Neural cell (in vitro differentiated cells): ENCODE data around the gene HSD17B13. TPM values are rescaled to one million over a fixed set of nuclear protein-coding genes. Genes with fewer than 3 reads are reported as not detected.
"Not testable (repeated sequence)": the region's sequence is repeated elsewhere in the genome, so short reads cannot be mapped to it uniquely, and the experiment has no call there.

Experiments
- H2AFZ ChIP-seq: fragments of 200-600, 300-800 bp; sonication (generic), shearing (Covaris generic); 2 replicates; pipeline ENCODE4 v1.6.0; 2014; ENCODE audit warnings: low read depth, mild to moderate bottlenecking, antibody characterized with exemption, low read length, moderate library complexity
- H3F3A ChIP-seq: fragments of 200-600 bp; shearing (Covaris generic); 2 replicates; pipeline ENCODE4 v1.6.1; 2016; ENCODE audit warnings: mild to moderate bottlenecking, moderate library complexity, mixed read lengths, antibody characterized with exemption, low read length; ENCODE audit not compliant: insufficient read depth, poor library complexity, severe bottlenecking
- H3K27ac ChIP-seq: fragments of 200-600, 300-800 bp; sonication (generic), shearing (Covaris generic); 2 replicates; pipeline ENCODE4 v1.5.1; 2014; ENCODE audit warnings: mild to moderate bottlenecking, low read length, moderate library complexity
- H3K27me3 ChIP-seq: fragments of 300-800, 200-600 bp; sonication (generic), shearing (Covaris generic); 2 replicates; pipeline ENCODE4 v1.6.0; 2014; ENCODE audit warnings: mild to moderate bottlenecking, low read depth, low read length, moderate library complexity; ENCODE audit not compliant: insufficient read depth
- H3K36me3 ChIP-seq: fragments of 300-800, 200-600 bp; sonication (generic), shearing (Covaris generic); 2 replicates; pipeline ENCODE4 v1.5.1; 2014; ENCODE audit warnings: mild to moderate bottlenecking, antibody characterized with exemption, low read length, moderate library complexity; ENCODE audit not compliant: insufficient read depth
- H3K4me2 ChIP-seq: fragments of 300-800, 200-600 bp; sonication (generic), shearing (Covaris generic); 2 replicates; pipeline ENCODE4 v1.6.0; 2014; ENCODE audit warnings: mild to moderate bottlenecking, low read length
- H3K4me3 ChIP-seq: fragments of 300-800, 200-600 bp; sonication (generic), shearing (Covaris generic); 2 replicates; pipeline ENCODE4 v1.5.1; 2014; ENCODE audit warnings: mild to moderate bottlenecking, low read length, moderate library complexity
- H3K79me2 ChIP-seq: fragments of 200-600 bp; shearing (Covaris generic); replicated peaks from 2 replicates; pipeline ENCODE4 v1.6.0; 2014; ENCODE audit warnings: mild to moderate bottlenecking, low read length, moderate library complexity; ENCODE audit not compliant: insufficient read depth
- H3K9ac ChIP-seq: fragments of 300-800, 200-600 bp; sonication (generic), shearing (Covaris generic); 2 replicates; pipeline ENCODE4 v1.6.1; 2016; ENCODE audit warnings: mild to moderate bottlenecking, low read length, mixed read lengths
- H3K9me2 ChIP-seq: fragments of 200-600 bp; shearing (Covaris generic); 2 replicates; pipeline ENCODE4 v1.6.1; 2016; ENCODE audit warnings: mild to moderate bottlenecking, low read length, mixed read lengths; ENCODE audit not compliant: insufficient read depth
- H3K9me3 ChIP-seq: fragments of 200-600, 300-800 bp; sonication (generic), shearing (Covaris generic); 2 replicates; pipeline ENCODE4 v1.6.1; 2016; ENCODE audit warnings: mild to moderate bottlenecking, mixed run types, low read length, moderate library complexity, mixed read lengths
- H4K20me1 ChIP-seq: fragments of 200-600 bp; shearing (Covaris generic); 2 replicates; pipeline ENCODE4 v1.6.1; 2016; ENCODE audit warnings: mild to moderate bottlenecking, mixed run types; ENCODE audit not compliant: insufficient read depth
- CTCF ChIP-seq: fragments of 450-650 bp; IDR thresholded peaks from 2 replicates; pipeline ENCODE4 v1.5.1; 2014; ENCODE audit warnings: antibody characterized with exemption, mild to moderate bottlenecking, moderate library complexity; ENCODE audit not compliant: poor library complexity, severe bottlenecking
- EP300 ChIP-seq: fragments of 450-650 bp; conservative IDR thresholded peaks from 2 replicates; pipeline ENCODE4 v1.6.1; 2014; ENCODE audit warnings: antibody characterized with exemption, mild to moderate bottlenecking, moderate library complexity; ENCODE audit not compliant: poor library complexity, severe bottlenecking
- EZH2 ChIP-seq: fragments of 200-600, 300-800 bp; shearing (Covaris generic), sonication (generic); IDR thresholded peaks from 2 replicates; pipeline ENCODE4 v1.6.1; 2014; ENCODE audit warnings: antibody characterized with exemption, low read length, borderline replicate concordance, mild to moderate bottlenecking; ENCODE audit not compliant: insufficient read depth, poor library complexity, severe bottlenecking
- MXI1 ChIP-seq: fragments of 450-650 bp; conservative IDR thresholded peaks from 2 replicates; pipeline ENCODE4 v1.6.1; 2014; ENCODE audit warnings: antibody characterized with exemption, mild to moderate bottlenecking; ENCODE audit not compliant: poor library complexity, severe bottlenecking
- POLR2AphosphoS5 ChIP-seq: IDR thresholded peaks from 2 replicates; pipeline ENCODE4 v1.6.1; 2012
- RAD21 ChIP-seq: fragments of 450-650 bp; conservative IDR thresholded peaks from 2 replicates; pipeline ENCODE4 v1.6.1; 2014; ENCODE audit warnings: antibody characterized with exemption, mild to moderate bottlenecking, moderate library complexity
- REST ChIP-seq: IDR thresholded peaks from 2 replicates; pipeline ENCODE4 v1.6.1; 2012; ENCODE audit warnings: borderline replicate concordance
- SMC3 ChIP-seq: fragments of 450-650 bp; conservative IDR thresholded peaks from 2 replicates; pipeline ENCODE4 v1.6.1; 2014; ENCODE audit warnings: antibody characterized with exemption, mild to moderate bottlenecking, moderate library complexity; ENCODE audit not compliant: poor library complexity
- TAF1 ChIP-seq: IDR thresholded peaks from 2 replicates; pipeline ENCODE4 v1.6.1; 2012; ENCODE audit warnings: low read depth
- polyA plus RNA-seq: library from polyadenylated mRNA; depleted of rRNA; stranded (reverse); fragments of >200 nt; gene quantifications from 2 replicates; pipeline ENCODE4 v1.2.3, GENCODE V29; 2014

Gene HSD17B13
- polyA plus RNA-seq, 1 donor from 2014 or later: not detected

GRCh38 chr4:87286970-87287369, 35.7 kb downstream of the HSD17B13 start:
- no peaks in the 10 kb centered on the region for H3K36me3 ChIP-seq
- H3K9me2 ChIP-seq: no peaks in the 10 kb centered on the region
- no peaks in the 10 kb centered on the region for H3F3A ChIP-seq
- H3K79me2 ChIP-seq: no peaks in the 10 kb centered on the region
- no peak overlapping the region for H3K27ac ChIP-seq
- no peak for TF ChIP-seq TAF1
- TF ChIP-seq REST: no peak
- TF ChIP-seq MXI1: no peak
- peaks cover 6% of the 10 kb centered on the region for H3K9me3 ChIP-seq
- no peaks in the 10 kb centered on the region for H3K27me3 ChIP-seq
- no peak overlapping the region for H3K4me2 ChIP-seq
- no peak overlapping the region for H2AFZ ChIP-seq
- H4K20me1 ChIP-seq: no peaks in the 10 kb centered on the region
- no peak overlapping the region for H3K9ac ChIP-seq
- H3K4me3 ChIP-seq: no peak overlapping the region

- not testable (repeated sequence) for H4K20me1 ChIP-seq, H3K4me3 ChIP-seq, H3K4me2 ChIP-seq, H3K9me3 ChIP-seq, H3F3A ChIP-seq, H3K9me2 ChIP-seq, H3K79me2 ChIP-seq, H3K9ac ChIP-seq, H2AFZ ChIP-seq, H3K27ac ChIP-seq, H3K36me3 ChIP-seq, H3K27me3 ChIP-seq
These were observed 38.4 kb downstream of the HSD17B13 start for GRCh38 chr4:87284268-87284667.

GRCh38 chr4:87283151-87283550, 39.5 kb downstream of the HSD17B13 start:
- H3K9me2 ChIP-seq: no peaks in the 10 kb centered on the region
- no peaks in the 10 kb centered on the region for H3K79me2 ChIP-seq
- peaks cover 6% of the 10 kb centered on the region for H3K9me3 ChIP-seq
- H3K4me2 ChIP-seq: no peak overlapping the region
- no peak overlapping the region for H3K4me3 ChIP-seq
- H2AFZ ChIP-seq: no peak overlapping the region
- no peaks in the 10 kb centered on the region for H3K36me3 ChIP-seq
- no peaks in the 10 kb centered on the region for H4K20me1 ChIP-seq
- H3F3A ChIP-seq: no peaks in the 10 kb centered on the region
- H3K9ac ChIP-seq: no peak overlapping the region
- TF ChIP-seq MXI1 (no peak), TAF1 (no peak), CTCF (no peak), SMC3 (no peak), REST (no peak), EZH2 (no peak), POLR2AphosphoS5 (no peak), RAD21 (no peak), EP300 (no peak)
- no peak overlapping the region for H3K27ac ChIP-seq
- no peaks in the 10 kb centered on the region for H3K27me3 ChIP-seq
